ENCODE data around the gene ARHGEF10L. TPM values are rescaled to one million over a fixed set of nuclear protein-coding genes. Genes with fewer than 3 reads are reported as not detected.

ARHGEF10L gene
- total RNA-seq, 2 donors from 2014 or later: 91.0 to 151 TPM

GRCh38 chr1:17544776-17545350 lies 5.4 kb downstream of the ARHGEF10L start:
- no peak for DNase-seq
- peak; percentile 24 for ATAC-seq
- intact Hi-C loops (cut with DNase I, micrococcal nuclease): no loop called here

GRCh38 chr1:17545356-17545755 lies 5.9 kb downstream of the ARHGEF10L start:
- DNase-seq: no peak
- intact Hi-C loops (cut with DNase I, micrococcal nuclease): no loop called here
- peak; percentile 63 for ATAC-seq

- intact Hi-C loops (cut with DNase I, micrococcal nuclease): no loop called here
- no peak for DNase-seq
- no peak for ATAC-seq
Measured at GRCh38 chr1:17546946-17547670, 7.6 kb downstream of the ARHGEF10L start.

GRCh38 chr1:17549384-17549783 lies 9.9 kb downstream of the ARHGEF10L start:
- intact Hi-C loops (cut with DNase I, micrococcal nuclease): no loop called here

GRCh38 chr1:17550729-17551584 lies 11.5 kb downstream of the ARHGEF10L start:
- ATAC-seq (peak; percentile 64), DNase-seq (peak in 1 of 2 donors; percentile 43)
- intact Hi-C loops (cut with DNase I, micrococcal nuclease): no loop called here

More at GRCh38 chr1:17549384-17549783, 9.9 kb downstream of the ARHGEF10L start:
- ATAC-seq: no peak
- no peak for DNase-seq

- ATAC-seq (peak; percentile 44), DNase-seq (no peak)
- intact Hi-C loops (cut with DNase I, micrococcal nuclease): no loop called here
Measured at GRCh38 chr1:17551755-17552234, 12.3 kb downstream of the ARHGEF10L start.

GRCh38 chr1:17553975-17554700 lies 14.6 kb downstream of the ARHGEF10L start:
- DNase-seq (no peak), ATAC-seq (no peak)
- intact Hi-C loops (cut with DNase I, micrococcal nuclease): no loop called here

GRCh38 chr1:17554954-17555353 lies 15.5 kb downstream of the ARHGEF10L start:
- DNase-seq: no peak
- intact Hi-C loops (cut with DNase I, micrococcal nuclease): no loop called here
- no peak for ATAC-seq

- intact Hi-C loops (cut with DNase I, micrococcal nuclease): no loop called here
- DNase-seq: no peak
- ATAC-seq: no peak
Measured at GRCh38 chr1:17557986-17558385, 18.5 kb downstream of the ARHGEF10L start.

- no peak for DNase-seq
- ATAC-seq: no peak
- intact Hi-C loops (cut with DNase I, micrococcal nuclease): no loop called here
Measured at GRCh38 chr1:17558541-17558940, 19.0 kb downstream of the ARHGEF10L start.

- intact Hi-C loops (cut with DNase I, micrococcal nuclease): no loop called here
- DNase-seq (no peak), ATAC-seq (no peak)
Measured at GRCh38 chr1:17558954-17559614, 19.6 kb downstream of the ARHGEF10L start.

- intact Hi-C loops (cut with DNase I, micrococcal nuclease): no loop called here
- peak; percentile 74 for ATAC-seq
- peak in 1 of 2 donors; percentile 63 for DNase-seq
Measured at GRCh38 chr1:17559615-17560419, 20.3 kb downstream of the ARHGEF10L start.

GRCh38 chr1:17561247-17561548 lies 21.7 kb downstream of the ARHGEF10L start:
- no peak for DNase-seq
- intact Hi-C loops (cut with DNase I, micrococcal nuclease): no loop called here

GRCh38 chr1:17561561-17561985 lies 22.1 kb downstream of the ARHGEF10L start:
- ATAC-seq (no peak), DNase-seq (no peak)
- intact Hi-C loops (cut with DNase I, micrococcal nuclease): no loop called here

More at GRCh38 chr1:17561247-17561548, 21.7 kb downstream of the ARHGEF10L start:
- no peak for ATAC-seq

GRCh38 chr1:17562375-17562774 lies 22.9 kb downstream of the ARHGEF10L start:
- intact Hi-C loops (cut with DNase I, micrococcal nuclease): no loop called here
- ATAC-seq (no peak), DNase-seq (no peak)

GRCh38 chr1:17563494-17564281 lies 24.2 kb downstream of the ARHGEF10L start:
- DNase-seq (no peak), ATAC-seq (peak; percentile 2)
- intact Hi-C loops (cut with DNase I, micrococcal nuclease): no loop called here

All from left colon (tissue), 2 donors.